H1 (cell line): ENCODE measurements around the gene THAP12. TPM values are rescaled to one million over a fixed set of nuclear protein-coding genes. Genes with fewer than 3 reads are reported as not detected.

Experiments used
- CTCF ChIA-PET: fragments of 300-600 bp; sonication (Branson Sonifier 250); formaldehyde crosslinking; loops from one replicate; lab custom pipeline; 2021; ENCODE audit not compliant: partially characterized antibody; lab: Charles Lee
- POLR2A ChIA-PET: fragments of 300-600 bp; sonication (Branson Sonifier 250); formaldehyde crosslinking; loops from one replicate; lab custom pipeline; 2021; ENCODE audit warnings: inconsistent platforms; ENCODE audit not compliant: partially characterized antibody; lab: Charles Lee
- DNase-seq, 2 experiments: peaks; one replicate each; pipeline versions ENCODE4 v3.0.0 to v3.0.0-alpha.2; 2010 to 2022; ENCODE audit warnings: low spot score in 2 of 2, low read depth in 1 of 2, mixed read lengths in 1 of 2
- FAIRE-seq: peaks from 2 replicates; lab custom pipeline; 2011; peaks lifted over from hg19 to GRCh38; lab: Jason Lieb, UNC
- H2AFZ ChIP-seq: 2 replicates; pipeline ENCODE4 v1.8.1; 2012; ENCODE audit warnings: low read length, inconsistent platforms
- H2AK5ac ChIP-seq: 2 replicates; pipeline ENCODE4 v1.6.1; 2013; ENCODE audit warnings: low read depth, low read length
- H2BK120ac ChIP-seq: replicated peaks from 2 replicates; pipeline ENCODE3; 2013; ENCODE audit warnings: low read depth, low read length, inconsistent platforms
- H2BK12ac ChIP-seq: 2 replicates; pipeline ENCODE4 v1.6.1; 2013; ENCODE audit warnings: low read depth, low read length
- H2BK15ac ChIP-seq: 2 replicates; pipeline ENCODE4 v1.6.1; 2013; ENCODE audit warnings: low read length
- H2BK20ac ChIP-seq: 2 replicates; pipeline ENCODE4 v1.6.1; 2013; ENCODE audit warnings: low read length
- H2BK5ac ChIP-seq: 2 replicates; pipeline ENCODE4 v1.6.1; 2013; ENCODE audit warnings: low read depth, low read length
- H3K14ac ChIP-seq: 2 replicates; pipeline ENCODE4 v1.6.1; 2013; ENCODE audit warnings: inconsistent platforms; ENCODE audit not compliant: insufficient read length
- H3K18ac ChIP-seq: 2 replicates; pipeline ENCODE4 v1.6.1; 2013; ENCODE audit warnings: low read length; ENCODE audit errors: extremely low read depth
- H3K23ac ChIP-seq: 2 replicates; pipeline ENCODE4 v1.6.1; 2013; ENCODE audit warnings: inconsistent platforms; ENCODE audit not compliant: insufficient read length
- H3K23me2 ChIP-seq: 2 replicates; pipeline ENCODE4 v1.6.1; 2013; ENCODE audit warnings: low read depth, low read length
- H3K27ac ChIP-seq: 2 replicates; pipeline ENCODE4 v1.6.1; 2011; ENCODE audit warnings: low read depth, low read length, inconsistent platforms
- H3K27me3 ChIP-seq, 4 experiments: replicated peaks in 1 of 4; 1 replicate in 1 of 4; 2 replicates in 3 of 4; pipeline versions ENCODE4 v1.6.1 to v1.8.1; 2011 to 2013; ENCODE audit warnings: low read length in 3 of 4, mild to moderate bottlenecking in 3 of 4, inconsistent platforms in 2 of 4, mixed read lengths in 2 of 4, moderate library complexity in 1 of 4; ENCODE audit not compliant: control insufficient read depth in 3 of 4, insufficient read depth in 3 of 4; ENCODE audit errors: extremely low read depth in 1 of 4
- H3K36me3 ChIP-seq, 4 experiments: 2 replicates each; pipeline versions ENCODE4 v1.6.1 to v1.8.1; 2011 to 2013; ENCODE audit warnings: mild to moderate bottlenecking in 4 of 4, low read length in 3 of 4, moderate library complexity in 2 of 4, control low read depth in 1 of 4, inconsistent platforms in 1 of 4; ENCODE audit not compliant: insufficient read depth in 4 of 4, control insufficient read depth in 2 of 4
- H3K4ac ChIP-seq: replicated peaks from 2 replicates; pipeline ENCODE3; 2013; ENCODE audit warnings: low read length, low read depth, mixed read lengths, inconsistent platforms; ENCODE audit not compliant: insufficient read length
- H3K4me1 ChIP-seq, 4 experiments: replicated peaks in 1 of 4; 1 replicate in 1 of 4; 2 replicates in 3 of 4; pipeline versions ENCODE4 v1.6.1 to v1.8.1; 2011 to 2013; ENCODE audit warnings: low read length in 3 of 4, inconsistent platforms in 2 of 4, mixed read lengths in 1 of 4; ENCODE audit not compliant: insufficient read depth in 4 of 4, control insufficient read depth in 3 of 4
- H3K4me2 ChIP-seq, 2 experiments: 2 replicates each; pipeline versions ENCODE4 v1.6.1 to v1.8.1; 2011 to 2013; ENCODE audit warnings: low read depth in 2 of 2, low read length in 2 of 2, control low read depth in 1 of 2, inconsistent platforms in 1 of 2, mild to moderate bottlenecking in 1 of 2; ENCODE audit not compliant: insufficient read depth in 1 of 2
- H3K4me3 ChIP-seq, 4 experiments: fragments of 200-600, 300-600 bp in 1 of 4; sonication (generic), shearing (Covaris generic), sonication (Bioruptor Twin) in 1 of 4; 2 replicates each; pipeline versions ENCODE4 v1.5.1 to v1.8.1; 2011 to 2016; ENCODE audit warnings: low read length in 4 of 4, low read depth in 3 of 4, control low read depth in 2 of 4, inconsistent platforms in 2 of 4, mild to moderate bottlenecking in 2 of 4, mixed read lengths in 1 of 4, moderate library complexity in 1 of 4; ENCODE audit not compliant: insufficient read depth in 2 of 4; ENCODE audit errors: extremely low read depth in 1 of 4
- H3K56ac ChIP-seq: replicated peaks from 2 replicates; pipeline ENCODE3; 2013; ENCODE audit warnings: low read depth, mild to moderate bottlenecking, mixed read lengths, low read length, inconsistent platforms; ENCODE audit not compliant: insufficient read length
- H3K79me1 ChIP-seq: 2 replicates; pipeline ENCODE4 v1.6.1; 2013; ENCODE audit warnings: low read depth, low read length, control low read depth
- H3K79me2 ChIP-seq, 2 experiments: 2 replicates each; pipeline versions ENCODE4 v1.6.1 to v1.8.1; 2012 to 2013; ENCODE audit warnings: low read length in 2 of 2, mild to moderate bottlenecking in 2 of 2, inconsistent platforms in 1 of 2; ENCODE audit not compliant: insufficient read depth in 2 of 2, control insufficient read depth in 1 of 2
- H3K9ac ChIP-seq, 4 experiments: replicated peaks in 1 of 4; 1 replicate in 1 of 4; 2 replicates in 3 of 4; pipeline versions ENCODE4 v1.6.1 to v1.8.1; 2011 to 2013; ENCODE audit warnings: low read depth in 3 of 4, low read length in 3 of 4, control low read depth in 2 of 4, mild to moderate bottlenecking in 2 of 4, moderate library complexity in 2 of 4, inconsistent platforms in 1 of 4; ENCODE audit errors: extremely low read depth in 1 of 4
- H3K9me3 ChIP-seq, 2 experiments: 2 replicates each; pipeline versions ENCODE4 v1.6.1 to v1.8.1; 2012 to 2013; ENCODE audit warnings: mild to moderate bottlenecking in 2 of 2, moderate library complexity in 2 of 2, control low read depth in 1 of 2, inconsistent platforms in 1 of 2, low read depth in 1 of 2, low read length in 1 of 2, mixed read lengths in 1 of 2; ENCODE audit not compliant: insufficient read depth in 2 of 2
- H4K20me1 ChIP-seq, 2 experiments: replicated peaks in 1 of 2; 2 replicates each; pipeline versions ENCODE3 to v1.8.1; 2011 to 2013; ENCODE audit warnings: inconsistent platforms in 2 of 2, low read length in 2 of 2, mild to moderate bottlenecking in 1 of 2; ENCODE audit not compliant: insufficient read depth in 2 of 2, control insufficient read depth in 1 of 2
- H4K5ac ChIP-seq: 2 replicates; pipeline ENCODE4 v1.6.1; 2013; ENCODE audit warnings: low read length, low read depth, mixed read lengths, inconsistent platforms; ENCODE audit not compliant: insufficient read length
- H4K8ac ChIP-seq: 2 replicates; pipeline ENCODE4 v1.8.0; 2013; ENCODE audit warnings: mild to moderate bottlenecking, moderate library complexity, low read length, inconsistent platforms; ENCODE audit not compliant: insufficient read depth; ENCODE audit errors: extremely low read depth
- H4K91ac ChIP-seq: replicated peaks from 2 replicates; pipeline ENCODE3; 2013; ENCODE audit warnings: low read length, mixed read lengths, inconsistent platforms; ENCODE audit not compliant: insufficient read length
- EGR1 ChIP-seq: IDR thresholded peaks from 2 replicates; pipeline ENCODE4 v1.6.1; 2011; ENCODE audit warnings: low read depth, low read length, borderline replicate concordance
- EZH2 ChIP-seq: fragments of 200-600 bp; sonication (generic); IDR thresholded peaks from 2 replicates; pipeline ENCODE4 v1.7.1; 2012; ENCODE audit warnings: low read depth, mild to moderate bottlenecking, moderate library complexity, low read length, inconsistent platforms; ENCODE audit not compliant: severe bottlenecking
- NRF1 ChIP-seq: IDR thresholded peaks from 2 replicates; pipeline ENCODE4 v1.6.1; 2011; ENCODE audit warnings: mild to moderate bottlenecking, low read depth, low read length, improper control_type of control experiment
- RFX5 ChIP-seq: IDR thresholded peaks from 2 replicates; pipeline ENCODE4 v1.6.1; 2011; ENCODE audit warnings: low read depth, low read length, improper control_type of control experiment, borderline replicate concordance
- SIX5 ChIP-seq: IDR thresholded peaks from 2 replicates; pipeline ENCODE4 v1.6.1; 2011; ENCODE audit warnings: mild to moderate bottlenecking, low read depth, low read length
- WGBS, 2 experiments: shearing (Covaris generic) in 1 of 2; methylation state at CpG; one replicate each; pipeline versions ENCODE4 v1.1.6 to v1.1.7; 2013 to 2015; ENCODE audit warnings: low lambda C conversion rate in 2 of 2, mixed read lengths in 2 of 2, inconsistent platforms in 1 of 2, low coverage in 1 of 2, missing lambda C conversion rate in 1 of 2; ENCODE audit not compliant: insufficient replicate concordance in 2 of 2, insufficient coverage in 1 of 2, insufficient read length in 1 of 2; ENCODE audit errors: extremely low coverage in 1 of 2, missing lambda C conversion rate in 1 of 2; 5-methylcytosine and 5-hydroxymethylcytosine counted together
- polyA plus RNA-seq, 7 experiments: library from polyadenylated mRNA; depleted of rRNA in 3 of 7; stranded (reverse) in 5 of 7; unstranded in 2 of 7; fragments of >200 nt in 5 of 7; fragments of 200-250 nt in 2 of 7; gene quantifications; 1 replicate in 5 of 7; 2 replicates in 1 of 7; 4 replicates in 1 of 7; pipeline versions ENCODE4 v1.2.1 to v1.2.3, GENCODE V29; 2011 to 2013; ENCODE audit warnings: missing spikeins in 2 of 7, mixed read lengths in 2 of 7
- total RNA-seq: library from RNA; stranded (reverse); fragmentation: NEBNext Ultra II Directional; extraction: Animal tissue kit (Norgen Biotek cat#: 25700); gene quantifications from 2 replicates; pipeline ENCODE4 v1.2.1, GENCODE V29; 2021
- TF ChIP-seq, protein P1 (sequence below): IDR thresholded peaks from 2 replicates; pipeline ENCODE4 v1.6.1; 2011; ENCODE audit warnings: low read depth, mild to moderate bottlenecking, low read length; ENCODE audit not compliant: insufficient read depth

THAP12 gene
- total and polyA plus RNA-seq, 2 of the 8 experiments (the other 6 are each of a cell fraction or from before 2014, with no cell fraction given): 12.0 to 39.9 TPM

DNA sequence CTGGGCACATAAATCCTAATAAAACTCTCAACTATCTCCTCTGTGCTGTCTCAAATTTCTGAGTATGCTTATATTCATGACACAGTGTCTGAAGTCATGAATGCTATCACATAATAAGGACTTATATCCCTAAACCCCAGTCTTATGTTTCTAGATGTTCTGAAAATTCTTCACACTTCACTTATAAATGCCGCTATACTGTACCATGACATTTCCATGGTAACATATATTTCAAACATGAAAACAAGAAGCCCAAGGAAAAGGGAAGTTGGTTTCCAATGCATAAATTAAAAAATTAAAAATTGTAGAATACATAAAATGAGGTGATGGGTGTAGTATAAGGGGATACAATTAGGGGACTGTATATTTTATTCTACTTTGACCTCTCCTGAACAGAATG, 11.9 kb upstream of the THAP12 start:
- H3K18ac ChIP-seq: no peak overlapping the region
- 100% methylated on average over 1 of the region's 1 CpG; no CpG with 5 or more reads in 1 of the 2 experiments for WGBS, 2 experiments
- no peak overlapping the region for H2BK15ac ChIP-seq
- H3K9me3 ChIP-seq: no peaks in the 10 kb centered on the region
- H3K27me3 ChIP-seq: no peaks in the 10 kb centered on the region
- H2AK5ac ChIP-seq: no peak overlapping the region
- no peaks in the 10 kb centered on the region for H3K4me1 ChIP-seq
- peaks cover 0 to 1% of the 10 kb centered on the region in 2 experiments for H4K20me1 ChIP-seq
- no peaks in the 10 kb centered on the region for H3K79me1 ChIP-seq
- H3K4me3 ChIP-seq: no peak overlapping the region
- H2BK5ac ChIP-seq: no peak overlapping the region
- ChIA-PET CTCF (no interaction called here), POLR2A (no interaction called here)
- TF ChIP-seq RFX5 (no peak), EGR1 (no peak), NRF1 (no peak), SIX5 (no peak), EZH2 (no peak)
- TF ChIP-seq, protein P1, sequence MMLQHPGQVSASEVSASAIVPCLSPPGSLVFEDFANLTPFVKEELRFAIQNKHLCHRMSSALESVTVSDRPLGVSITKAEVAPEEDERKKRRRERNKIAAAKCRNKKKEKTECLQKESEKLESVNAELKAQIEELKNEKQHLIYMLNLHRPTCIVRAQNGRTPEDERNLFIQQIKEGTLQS: no peak
- DNase-seq (no peak), FAIRE-seq (no peak)
- H4K5ac ChIP-seq: no peak overlapping the region
- H2AFZ ChIP-seq: no peak overlapping the region
- no peak overlapping the region for H2BK12ac ChIP-seq
- H3K56ac ChIP-seq: no peak overlapping the region
- H3K9ac ChIP-seq: no peak overlapping the region
- H3K79me2 ChIP-seq: no peaks in the 10 kb centered on the region
- no peak overlapping the region for H4K8ac ChIP-seq
- H4K91ac ChIP-seq: no peak overlapping the region
- no peak overlapping the region for H3K4ac ChIP-seq
- H3K36me3 ChIP-seq: no peaks in the 10 kb centered on the region
- no peak overlapping the region for H2BK120ac ChIP-seq
- H3K23me2 ChIP-seq: no peaks in the 10 kb centered on the region
- H3K14ac ChIP-seq: no peak overlapping the region
- no peak overlapping the region for H3K23ac ChIP-seq
- no peak overlapping the region for H2BK20ac ChIP-seq
- H3K4me2 ChIP-seq: no peak overlapping the region
- no peak overlapping the region for H3K27ac ChIP-seq
